Measurements from ENCODE around the gene MN1. TPM values are rescaled to one million over a fixed set of nuclear protein-coding genes. Genes with fewer than 3 reads are reported as not detected.

Gene MN1
- total and polyA plus RNA-seq, 2 donors (not counting 1 experiment from before 2014, with no cell fraction given) = 0.02 to 0.12 TPM

GRCh38 chr22:27846248-27846757, 44.7 kb upstream of the MN1 start:
- H3K4me2 ChIP-seq (replicated peaks; ENCODE audit: low read depth, low read length, poor library complexity, severe bottlenecking) = no peak overlapping the region
- intact Hi-C loops (cut with micrococcal nuclease) = no loop called here
- no peak for ATAC-seq (ENCODE audit: low read depth)

GRCh38 chr22:27845644-27846043, 44.1 kb upstream of the MN1 start:
- Histone ChIP-seq H3K4me1 (ENCODE audit: control insufficient read depth in 2 of 2, insufficient read depth in 2 of 2, low read length in 2 of 2) (no peaks in the 10 kb centered on the region), H4K20me1 (ENCODE audit: control insufficient read depth, insufficient read depth, low read length, poor library complexity, severe bottlenecking) (no peaks in the 10 kb centered on the region), H3K4me2 (replicated peaks; ENCODE audit: low read depth, low read length, poor library complexity, severe bottlenecking) (no peak overlapping the region), H3K27me3 (replicated peaks in 1 of 4; ENCODE audit: control extremely low read depth in 1 of 4, control insufficient read depth in 3 of 4, insufficient read depth in 4 of 4, low read length in 3 of 4) (no peaks in the 10 kb centered on the region), H3K4me3 (ENCODE audit: control extremely low read depth in 1 of 5, extremely low read depth in 1 of 5, insufficient read depth in 1 of 5, low read depth in 2 of 5, low read length in 4 of 5) (no peak overlapping the region), H3K9ac (ENCODE audit: low read length) (no peak overlapping the region), H3K79me2 (ENCODE audit: control insufficient read depth, insufficient read depth, low read length) (no peaks in the 10 kb centered on the region), H3K36me3 (replicated peaks in 1 of 2; ENCODE audit: control extremely low read depth in 1 of 2, control insufficient read depth in 1 of 2, extremely low read depth in 1 of 2, insufficient read depth in 2 of 2, low read length in 1 of 2) (peaks cover 0 to 26% of the 10 kb centered on the region in 2 experiments), H3K27ac (ENCODE audit: low read length in 2 of 2) (no peak overlapping the region), H3K9me3 (ENCODE audit: control extremely low read depth in 1 of 3, control insufficient read depth in 2 of 3, insufficient read depth in 1 of 3, low read length in 2 of 3) (peaks cover 0 to 3% (median 0%) of the 10 kb centered on the region in 3 donors), H2AFZ (ENCODE audit: insufficient read depth, low read depth, low read length, poor library complexity, severe bottlenecking) (no peak overlapping the region)
- no peaks in the 10 kb centered on the region for H3K4me1 Mint-ChIP-seq
- H3K9me3 Mint-ChIP-seq (ENCODE audit: insufficient read depth) = no peaks in the 10 kb centered on the region
- no peak for ATAC-seq (ENCODE audit: low read depth)
- DNase-seq = no peak
- intact Hi-C loops (cut with micrococcal nuclease) = no loop called here
- POLR2A ChIA-PET = no interaction called here
- CTCF ChIA-PET = no interaction called here
- TF ChIP-seq CTCF (IDR thresholded peaks at IDR 0.05) = no peak
- TF ChIP-seq EZH2 (IDR thresholded peaks at IDR 0.05; ENCODE audit: borderline replicate concordance, insufficient read depth, low read depth, low read length, poor library complexity, severe bottlenecking) = no peak
- WGBS (ENCODE audit: insufficient coverage) = 86% methylated on average over 1 of the region's 7 CpGs
- no peaks in the 10 kb centered on the region for H3K27me3 Mint-ChIP-seq
- H3K27ac Mint-ChIP-seq = no peak overlapping the region
- no peak overlapping the region for H3K4me3 Mint-ChIP-seq

More at GRCh38 chr22:27846248-27846757, 44.7 kb upstream of the MN1 start:
- no peaks in the 10 kb centered on the region for H3K9me3 Mint-ChIP-seq (ENCODE audit: insufficient read depth)
- no peaks in the 10 kb centered on the region for H3K4me1 ChIP-seq (ENCODE audit: control insufficient read depth in 2 of 2, insufficient read depth in 2 of 2, low read length in 2 of 2)
- H3K27me3 Mint-ChIP-seq = no peaks in the 10 kb centered on the region
- DNase-seq = no peak
- WGBS (ENCODE audit: insufficient coverage) = no CpG with 5 or more reads among the region's 5 CpGs
- H3K4me3 ChIP-seq (ENCODE audit: control extremely low read depth in 1 of 5, extremely low read depth in 1 of 5, insufficient read depth in 1 of 5, low read depth in 2 of 5, low read length in 4 of 5) = no peak overlapping the region
- no peak overlapping the region for H2AFZ ChIP-seq (ENCODE audit: insufficient read depth, low read depth, low read length, poor library complexity, severe bottlenecking)
- peaks cover 0 to 3% (median 0%) of the 10 kb centered on the region in 3 donors for H3K9me3 ChIP-seq (ENCODE audit: control extremely low read depth in 1 of 3, control insufficient read depth in 2 of 3, insufficient read depth in 1 of 3, low read length in 2 of 3)
- no peaks in the 10 kb centered on the region for H3K79me2 ChIP-seq (ENCODE audit: control insufficient read depth, insufficient read depth, low read length)
- ChIA-PET CTCF (interaction anchor here (0.6 kb wide), 1 partner anchor 223 kb away, joined by 4 read pairs; no protein-coding TSS in a partner anchor), POLR2A (no interaction called here)
- H3K4me3 Mint-ChIP-seq = no peak overlapping the region
- TF ChIP-seq EZH2 (IDR thresholded peaks at IDR 0.05; ENCODE audit: borderline replicate concordance, insufficient read depth, low read depth, low read length, poor library complexity, severe bottlenecking) (no peak), CTCF (IDR thresholded peaks at IDR 0.05) (no peak)
- H3K27ac ChIP-seq (ENCODE audit: low read length in 2 of 2) = no peak overlapping the region
- H4K20me1 ChIP-seq (ENCODE audit: control insufficient read depth, insufficient read depth, low read length, poor library complexity, severe bottlenecking) = no peaks in the 10 kb centered on the region
- peaks cover 0 to 33% of the 10 kb centered on the region in 2 experiments for H3K36me3 ChIP-seq (replicated peaks in 1 of 2; ENCODE audit: control extremely low read depth in 1 of 2, control insufficient read depth in 1 of 2, extremely low read depth in 1 of 2, insufficient read depth in 2 of 2, low read length in 1 of 2)
- H3K4me1 Mint-ChIP-seq = no peaks in the 10 kb centered on the region
- no peak overlapping the region for H3K9ac ChIP-seq (ENCODE audit: low read length)
- H3K27ac Mint-ChIP-seq = no peak overlapping the region
- H3K27me3 ChIP-seq (replicated peaks in 1 of 4; ENCODE audit: control extremely low read depth in 1 of 4, control insufficient read depth in 3 of 4, insufficient read depth in 4 of 4, low read length in 3 of 4) = no peaks in the 10 kb centered on the region
